Stimulated activated CD8-positive, alpha-beta memory T cell treated with anti-CD3 and anti-CD28 coated beads, Interleukin-2, amount 100 ng/mL, for 1 hour (primary cell): ENCODE measurements around the gene MRPS34.
"Not testable (repeated sequence)": the region's sequence is repeated elsewhere in the genome, so short reads cannot be mapped to it uniquely, and the experiment has no call there.

Source experiments
- DNase-seq, 2 donors: peaks; one replicate each; pipeline ENCODE4 v3.0.0-alpha.2; 2020; ENCODE audit warnings: low read depth in 2 of 2

The MRPS34 gene

GRCh38 chr16:1772908-1773702 is at the start of gene MRPS34:
Gene MRPS34, minus strand, starts transcription at chr16:1773134. Its CDS starts 15 bp downstream, at chr16:1773119.
- peak; percentile 54 to 65 for DNase-seq

GRCh38 chr16:1821861-1822611 is 49.1 kb upstream of the MRPS34 start:
- DNase-seq: no peak

GRCh38 chr16:1820946-1821290 is 48.0 kb upstream of the MRPS34 start:
- no peak for DNase-seq

- no peak for DNase-seq
Observed at GRCh38 chr16:1820096-1820945, 47.4 kb upstream of the MRPS34 start.

GRCh38 chr16:1819611-1820010 is 46.7 kb upstream of the MRPS34 start:
- no peak for DNase-seq

- no peak for DNase-seq
Observed at GRCh38 chr16:1818873-1819525, 46.1 kb upstream of the MRPS34 start.

GRCh38 chr16:1818204-1818872 is 45.4 kb upstream of the MRPS34 start:
- no peak for DNase-seq

- no peak for DNase-seq
Observed at GRCh38 chr16:1817716-1818115, 44.8 kb upstream of the MRPS34 start.

- no peak for DNase-seq
Observed at GRCh38 chr16:1817276-1817589, 44.3 kb upstream of the MRPS34 start.

GRCh38 chr16:1816396-1817275 is 43.7 kb upstream of the MRPS34 start:
- DNase-seq: no peak

- DNase-seq: no peak
Observed at GRCh38 chr16:1815461-1815860, 42.5 kb upstream of the MRPS34 start.

GRCh38 chr16:1812732-1813163 is 39.8 kb upstream of the MRPS34 start:
- peak in 1 of 2 donors; percentile 20 for DNase-seq

GRCh38 chr16:1810536-1810935 is 37.6 kb upstream of the MRPS34 start:
- no peak for DNase-seq

GRCh38 chr16:1810106-1810505 is 37.2 kb upstream of the MRPS34 start:
- no peak for DNase-seq

- no peak for DNase-seq
Observed at GRCh38 chr16:1809281-1809801, 36.4 kb upstream of the MRPS34 start.

- DNase-seq: no peak
Observed at GRCh38 chr16:1808691-1809090, 35.8 kb upstream of the MRPS34 start.

GRCh38 chr16:1807626-1808025 is 34.7 kb upstream of the MRPS34 start:
- no peak for DNase-seq

GRCh38 chr16:1800701-1801100 is 27.8 kb upstream of the MRPS34 start:
- DNase-seq: no peak

GRCh38 chr16:1799263-1799662 is 26.3 kb upstream of the MRPS34 start:
- DNase-seq: not testable (repeated sequence)
